Measurements from ENCODE around the gene PSMD9.

PSMD9 gene

DNA sequence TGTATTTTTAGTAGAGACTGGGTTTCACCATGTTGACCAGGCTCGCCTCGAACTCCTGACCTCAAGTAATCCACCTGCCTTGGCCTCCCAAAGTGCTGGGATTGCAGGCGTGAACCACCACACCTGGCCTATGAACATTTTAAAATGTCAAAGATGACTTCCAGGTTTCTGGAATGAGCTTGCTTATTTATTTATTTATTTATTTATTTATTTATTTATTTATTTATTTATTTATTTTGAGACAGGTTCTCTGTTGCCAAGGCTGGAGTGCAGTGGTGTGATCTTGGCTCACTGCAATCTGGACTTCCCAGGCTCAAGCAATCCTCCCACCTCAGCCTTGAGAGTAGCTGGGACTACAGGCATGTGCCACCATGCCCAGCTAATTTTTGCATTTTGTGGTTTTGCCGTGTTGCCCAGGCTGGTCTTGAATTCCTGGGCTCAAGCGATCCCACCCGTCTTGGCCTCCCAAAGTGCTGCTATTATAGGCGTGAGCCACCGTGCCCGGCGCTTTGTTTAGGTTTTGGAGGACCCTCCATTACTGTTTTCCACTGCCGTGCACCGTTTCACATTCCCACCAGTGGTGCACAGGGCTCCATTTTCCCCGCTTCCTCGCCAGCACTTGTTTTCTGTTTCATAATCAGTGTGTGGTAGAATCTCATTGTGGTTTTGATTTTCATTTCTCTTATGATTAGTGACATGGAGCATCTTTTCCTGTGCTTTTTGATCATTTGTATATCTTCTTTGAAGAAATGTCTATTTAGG is 23.4 kb downstream of the PSMD9 start:
- H3K4me3 ChIP-seq, result no peak overlapping the region
- no peak for DNase-seq (ENCODE audit: low spot score)
- TF ChIP-seq, protein P1, sequence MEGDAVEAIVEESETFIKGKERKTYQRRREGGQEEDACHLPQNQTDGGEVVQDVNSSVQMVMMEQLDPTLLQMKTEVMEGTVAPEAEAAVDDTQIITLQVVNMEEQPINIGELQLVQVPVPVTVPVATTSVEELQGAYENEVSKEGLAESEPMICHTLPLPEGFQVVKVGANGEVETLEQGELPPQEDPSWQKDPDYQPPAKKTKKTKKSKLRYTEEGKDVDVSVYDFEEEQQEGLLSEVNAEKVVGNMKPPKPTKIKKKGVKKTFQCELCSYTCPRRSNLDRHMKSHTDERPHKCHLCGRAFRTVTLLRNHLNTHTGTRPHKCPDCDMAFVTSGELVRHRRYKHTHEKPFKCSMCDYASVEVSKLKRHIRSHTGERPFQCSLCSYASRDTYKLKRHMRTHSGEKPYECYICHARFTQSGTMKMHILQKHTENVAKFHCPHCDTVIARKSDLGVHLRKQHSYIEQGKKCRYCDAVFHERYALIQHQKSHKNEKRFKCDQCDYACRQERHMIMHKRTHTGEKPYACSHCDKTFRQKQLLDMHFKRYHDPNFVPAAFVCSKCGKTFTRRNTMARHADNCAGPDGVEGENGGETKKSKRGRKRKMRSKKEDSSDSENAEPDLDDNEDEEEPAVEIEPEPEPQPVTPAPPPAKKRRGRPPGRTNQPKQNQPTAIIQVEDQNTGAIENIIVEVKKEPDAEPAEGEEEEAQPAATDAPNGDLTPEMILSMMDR (IDR thresholded peaks at IDR 0.05), result no peak
- H3K27ac ChIP-seq, result no peak overlapping the region

DNA sequence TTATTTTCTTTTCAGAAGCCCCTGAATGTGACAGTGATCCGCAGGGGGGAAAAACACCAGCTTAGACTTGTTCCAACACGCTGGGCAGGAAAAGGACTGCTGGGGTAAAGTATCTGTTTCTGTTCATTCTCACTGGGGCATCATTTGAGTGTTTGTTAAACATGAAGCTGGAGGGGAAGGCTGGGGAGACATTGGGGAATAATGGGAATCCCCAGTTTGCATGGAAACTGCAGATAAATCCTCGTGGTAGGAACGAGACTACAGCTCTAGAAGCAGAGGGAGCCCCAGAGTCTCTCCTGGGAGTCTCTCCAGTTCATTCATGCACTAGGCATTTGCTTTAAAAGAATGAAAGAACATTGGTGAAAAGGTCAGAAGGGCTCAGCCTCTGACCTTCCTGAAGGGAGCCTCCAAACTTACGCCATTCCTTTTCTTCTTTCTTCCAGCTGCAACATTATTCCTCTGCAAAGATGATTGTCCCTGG is 27.3 kb downstream of the PSMD9 start:
- TF ChIP-seq, protein P1 (IDR thresholded peaks at IDR 0.05), result no peak
- H3K4me3 ChIP-seq, result no peak overlapping the region
- no peak overlapping the region for H3K27ac ChIP-seq
- no peak for DNase-seq (ENCODE audit: low spot score)

DNA sequence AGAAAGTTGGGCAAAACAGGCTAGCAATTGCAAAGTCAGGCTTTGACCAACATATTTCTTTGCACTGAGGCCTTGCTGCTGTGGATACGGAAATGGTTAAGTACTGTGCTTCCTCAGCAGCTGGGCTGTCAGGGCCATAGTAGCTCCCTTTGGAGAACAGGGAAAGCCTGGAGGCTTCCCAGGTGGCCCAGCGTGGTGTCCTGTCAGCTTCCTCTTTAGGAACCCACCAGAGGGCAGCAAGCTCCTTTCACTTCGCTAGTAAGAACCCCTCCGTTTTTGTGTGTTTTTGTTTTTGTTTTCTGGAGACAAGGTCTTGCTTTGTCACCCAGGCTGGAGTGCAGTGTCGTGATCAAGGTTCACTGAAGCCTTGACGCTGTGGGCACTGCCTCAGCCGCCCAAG is 28.1 kb downstream of the PSMD9 start:
- no peak overlapping the region for H3K4me3 ChIP-seq
- no peak for DNase-seq (ENCODE audit: low spot score)
- H3K27ac ChIP-seq, result no peak overlapping the region
- TF ChIP-seq, protein P1 (IDR thresholded peaks at IDR 0.05), result no peak

DNA sequence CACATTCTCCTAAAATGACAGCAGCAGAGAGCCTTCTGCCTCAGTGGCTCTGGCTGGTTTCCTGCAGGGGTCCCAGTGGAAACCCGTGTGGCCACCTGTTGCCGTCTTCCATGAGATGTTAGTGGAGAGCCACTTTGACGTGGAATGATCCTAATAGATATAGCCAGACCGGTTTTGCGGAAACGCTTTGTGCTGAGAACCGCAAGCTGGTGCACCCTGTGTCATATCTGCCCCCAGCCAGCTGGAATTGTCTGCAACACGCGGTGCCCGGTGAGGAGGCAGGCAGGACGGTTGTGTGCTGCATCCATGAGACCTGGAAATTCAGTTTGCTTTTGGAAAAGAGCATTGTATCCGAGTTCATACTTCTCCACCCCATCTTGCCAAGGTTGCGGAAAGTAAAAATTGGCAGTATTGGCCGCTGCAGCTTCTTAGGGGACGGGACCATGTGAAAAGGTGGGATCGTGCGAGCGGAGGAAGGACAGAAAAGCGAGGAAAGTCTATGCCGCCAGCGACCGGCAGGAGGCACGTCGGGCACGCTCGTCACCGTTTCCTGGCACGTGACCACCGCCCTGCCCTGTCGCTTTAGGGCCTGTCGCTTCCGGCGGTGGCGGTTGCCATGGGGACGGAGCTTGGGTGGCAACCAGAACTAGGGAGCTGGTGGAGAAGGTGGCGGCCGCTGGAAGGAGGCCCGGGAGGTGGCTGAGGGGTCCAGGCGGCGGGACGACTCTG is 29.5 kb downstream of the PSMD9 start, which contains the start of gene CFAP251:
CFAP251 (plus strand) TSS at position 643 of the 729 bp plus-strand sequence. CDS start 2,714 bp downstream, outside the sequence.
- TF ChIP-seq, protein P1 (IDR thresholded peaks at IDR 0.05), result peak; percentile 81
- peak; percentile 96 for DNase-seq (ENCODE audit: low spot score)
- peak within 1 kb of the TSS in 1 of 2 donors; percentile 54 for H3K27ac ChIP-seq
- peak within 1 kb of the TSS; percentile 76 for H3K4me3 ChIP-seq

DNA sequence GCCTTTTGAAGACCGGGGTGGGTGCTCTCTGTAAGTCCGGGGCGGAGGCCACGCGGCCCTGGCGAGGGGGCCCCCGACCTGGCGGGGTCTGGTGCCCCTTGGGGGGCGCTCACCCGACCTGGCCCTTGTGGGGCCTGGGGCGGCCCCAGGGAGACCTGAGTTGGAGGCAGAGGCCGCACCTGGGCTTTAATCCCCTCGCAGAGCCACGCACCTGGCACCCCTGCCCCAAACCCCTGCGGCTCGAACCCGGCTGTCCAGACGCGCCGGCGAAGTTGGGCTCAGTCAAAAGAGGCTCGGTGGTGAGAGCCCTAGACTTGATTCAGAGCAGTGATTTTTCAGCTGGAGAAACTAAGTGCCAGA is 30.1 kb downstream of the PSMD9 start:
- Histone ChIP-seq H3K27ac (peak overlapping the region in 1 of 2 donors; percentile 54), H3K4me3 (peak overlapping the region; percentile 76)
- TF ChIP-seq, protein P1 (IDR thresholded peaks at IDR 0.05), result no peak
- DNase-seq (ENCODE audit: low spot score), result no peak

DNA sequence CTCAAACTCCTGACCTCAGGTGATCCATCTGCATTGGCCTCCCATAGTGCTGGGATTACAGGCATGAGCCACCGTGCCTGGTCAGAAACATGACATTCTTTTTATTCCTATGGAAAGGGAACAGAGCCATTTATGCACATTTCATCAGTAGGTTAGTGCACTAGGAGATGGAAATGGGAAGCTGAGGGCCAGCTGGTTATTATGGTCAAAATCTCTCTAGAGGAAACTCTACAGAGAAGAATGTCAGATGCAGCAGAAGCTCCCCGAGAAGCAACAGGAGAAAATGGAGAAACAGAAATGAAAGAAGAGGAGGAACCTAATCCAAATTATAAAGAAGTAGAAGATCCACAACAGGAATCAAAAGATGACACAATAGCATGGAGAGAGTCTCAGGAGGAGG is 32.5 kb downstream of the PSMD9 start:
- Histone ChIP-seq H3K4me3 (no peak overlapping the region), H3K27ac (no peak overlapping the region)
- TF ChIP-seq, protein P1 (IDR thresholded peaks at IDR 0.05), result no peak
- no peak for DNase-seq (ENCODE audit: low spot score)

Data from coronary artery (tissue), 2 donors.